Measurements from ENCODE around the gene RTN4RL1. TPM values are rescaled to one million over a fixed set of nuclear protein-coding genes. Genes with fewer than 3 reads are reported as not detected.

RTN4RL1 gene
- total and polyA plus RNA-seq, 4 donors: 0.65 to 7.3 (median 2.4) TPM

GRCh38 chr17:1976683-1977064, 48.5 kb downstream of the RTN4RL1 start:
- no peak overlapping the region for H3K27ac ChIP-seq (ENCODE audit: low read depth in 1 of 2, low read length in 1 of 2)
- no peak for TF ChIP-seq CTCF (IDR thresholded peaks at IDR 0.05; ENCODE audit: control extremely low read depth, extremely low read depth)
- peaks cover 0 to 3% (median 0%) of the 10 kb centered on the region in 5 donors for H3K4me1 ChIP-seq (ENCODE audit: control insufficient read depth in 5 of 5, insufficient read depth in 5 of 5, low read length in 5 of 5)
- no peak for ATAC-seq (ENCODE audit: insufficient read depth, low FRiP score)
- no peaks in the 10 kb centered on the region for H3K36me3 ChIP-seq (ENCODE audit: control insufficient read depth in 4 of 4, insufficient read depth in 4 of 4, low read length in 4 of 4)
- no peak overlapping the region for H3K4me3 ChIP-seq
- 86 to 92% methylated on average over 5 of the region's 5 CpGs for WGBS, 2 donors
- DNase-seq: no peak
- no peak overlapping the region for H3K9ac ChIP-seq (ENCODE audit: insufficient read depth in 1 of 2, low read length in 2 of 2)
- peaks cover 0 to 2% (median 0%) of the 10 kb centered on the region in 4 donors for H3K9me3 ChIP-seq (ENCODE audit: control insufficient read depth in 4 of 4, insufficient read depth in 3 of 4, low read length in 3 of 4)
- H3K27me3 ChIP-seq (ENCODE audit: control insufficient read depth in 3 of 3, insufficient read depth in 3 of 3, low read length in 2 of 3): peaks cover 0 to 36% (median 22%) of the 10 kb centered on the region in 3 donors

GRCh38 chr17:1976000-1976682, 49.0 kb downstream of the RTN4RL1 start:
- H3K27ac ChIP-seq (ENCODE audit: low read depth in 1 of 2, low read length in 1 of 2): no peak overlapping the region
- H3K36me3 ChIP-seq (ENCODE audit: control insufficient read depth in 4 of 4, insufficient read depth in 4 of 4, low read length in 4 of 4): no peaks in the 10 kb centered on the region
- H3K4me3 ChIP-seq: no peak overlapping the region
- TF ChIP-seq CTCF (IDR thresholded peaks at IDR 0.05; ENCODE audit: control extremely low read depth, extremely low read depth): no peak
- peaks cover 0 to 2% (median 0%) of the 10 kb centered on the region in 4 donors for H3K9me3 ChIP-seq (ENCODE audit: control insufficient read depth in 4 of 4, insufficient read depth in 3 of 4, low read length in 3 of 4)
- 68 to 75% methylated on average over 4 of the region's 4 CpGs for WGBS, 2 donors
- peaks cover 0 to 3% (median 0%) of the 10 kb centered on the region in 5 donors for H3K4me1 ChIP-seq (ENCODE audit: control insufficient read depth in 5 of 5, insufficient read depth in 5 of 5, low read length in 5 of 5)
- no peak for ATAC-seq (ENCODE audit: insufficient read depth, low FRiP score)
- H3K9ac ChIP-seq (ENCODE audit: insufficient read depth in 1 of 2, low read length in 2 of 2): no peak overlapping the region
- peaks cover 0 to 37% (median 22%) of the 10 kb centered on the region in 3 donors for H3K27me3 ChIP-seq (ENCODE audit: control insufficient read depth in 3 of 3, insufficient read depth in 3 of 3, low read length in 2 of 3)
- no peak for DNase-seq

- WGBS, 2 donors: 85 to 91% methylated on average over 10 of the region's 10 CpGs
- H3K9me3 ChIP-seq (ENCODE audit: control insufficient read depth in 4 of 4, insufficient read depth in 3 of 4, low read length in 3 of 4): peaks cover 0 to 2% (median 0%) of the 10 kb centered on the region in 4 donors
- TF ChIP-seq CTCF (IDR thresholded peaks at IDR 0.05; ENCODE audit: control extremely low read depth, extremely low read depth): no peak
Measured at GRCh38 chr17:1975573-1975972, 49.6 kb downstream of the RTN4RL1 start.

More at GRCh38 chr17:1975573-1975972, 49.6 kb downstream of the RTN4RL1 start:
- ATAC-seq (ENCODE audit: insufficient read depth, low FRiP score): no peak
- H3K9ac ChIP-seq (ENCODE audit: insufficient read depth in 1 of 2, low read length in 2 of 2): no peak overlapping the region
- H3K4me1 ChIP-seq (ENCODE audit: control insufficient read depth in 5 of 5, insufficient read depth in 5 of 5, low read length in 5 of 5): peaks cover 0 to 3% (median 0%) of the 10 kb centered on the region in 5 donors
- no peak for DNase-seq
- peaks cover 0 to 41% (median 22%) of the 10 kb centered on the region in 3 donors for H3K27me3 ChIP-seq (ENCODE audit: control insufficient read depth in 3 of 3, insufficient read depth in 3 of 3, low read length in 2 of 3)
- H3K27ac ChIP-seq (ENCODE audit: low read depth in 1 of 2, low read length in 1 of 2): no peak overlapping the region
- H3K4me3 ChIP-seq: no peak overlapping the region
- H3K36me3 ChIP-seq (ENCODE audit: control insufficient read depth in 4 of 4, insufficient read depth in 4 of 4, low read length in 4 of 4): no peaks in the 10 kb centered on the region
